Anterior cingulate cortex (tissue), 58 donors: ENCODE results near the gene FAM81A.
A peak's percentile ranks its signal among the peaks of the same experiment; 100 is the strongest.
"Not testable (repeated sequence)": the region's sequence is repeated elsewhere in the genome, so short reads cannot be mapped to it uniquely, and the experiment has no call there.

Experiments used
- DNase-seq, 58 donors: peaks; one replicate each; lab custom pipeline; 2025; lab: John Stamatoyannopoulos, UW

FAM81A gene

DNA sequence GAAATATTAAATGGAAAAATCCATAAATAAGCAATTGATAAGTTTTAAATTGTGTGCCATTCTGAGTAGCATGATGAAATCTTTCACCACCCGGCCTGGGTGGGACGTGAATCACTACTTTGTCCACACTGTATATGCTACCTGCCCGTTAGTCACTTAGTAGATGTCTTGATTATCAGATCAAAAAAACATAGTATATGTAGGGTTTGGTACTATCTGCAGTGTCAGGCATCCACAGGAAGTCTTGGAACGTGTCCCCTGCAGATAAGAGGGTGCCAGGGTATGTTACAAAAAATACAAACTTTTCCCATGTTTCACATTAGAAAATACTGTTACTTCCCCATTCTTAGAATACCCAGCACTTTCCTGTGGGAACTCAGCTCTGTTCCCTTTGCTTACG, 35.2 kb downstream of the FAM81A start:
- DNase-seq: no peak

DNA sequence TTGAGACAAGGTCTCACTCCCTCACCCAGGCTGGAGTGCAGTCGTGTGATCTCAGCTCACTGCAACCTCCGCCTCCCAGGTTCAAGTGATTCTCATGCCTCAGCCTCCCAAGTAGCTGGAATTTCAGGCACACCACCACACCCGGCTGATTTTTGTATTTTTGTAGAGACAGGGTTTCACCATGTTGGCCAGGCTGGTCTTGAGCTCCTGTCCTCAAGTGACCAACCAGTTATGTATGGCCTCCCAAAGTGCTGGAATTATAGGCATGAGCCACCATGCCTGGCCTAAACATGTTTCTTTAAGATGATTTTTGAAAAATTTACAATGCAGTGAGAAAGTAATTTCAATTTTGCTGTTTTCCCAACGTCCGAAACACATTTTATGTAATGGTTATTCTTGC, 37.2 kb downstream of the FAM81A start:
- DNase-seq: not testable (repeated sequence)

DNA sequence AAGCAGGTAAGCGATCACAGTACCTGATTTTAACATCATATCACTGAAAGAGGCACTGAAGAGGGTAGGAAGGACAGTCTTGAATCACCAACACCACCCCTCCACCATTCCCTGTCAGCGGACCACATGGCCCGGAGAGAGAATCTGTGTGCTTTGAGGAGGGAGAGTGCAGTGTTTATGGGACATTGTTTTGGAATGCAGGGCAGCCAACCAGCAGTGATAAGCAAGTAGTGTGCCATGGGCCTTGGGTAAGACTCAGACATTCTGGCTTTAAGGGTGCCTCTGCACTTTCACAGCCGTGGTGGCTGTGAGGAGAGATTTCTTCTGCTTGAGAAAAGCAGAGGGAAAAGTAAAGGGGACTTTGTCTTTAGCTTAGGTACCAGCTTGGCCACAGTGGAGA, 46.4 kb downstream of the FAM81A start:
- DNase-seq: no peak

DNA sequence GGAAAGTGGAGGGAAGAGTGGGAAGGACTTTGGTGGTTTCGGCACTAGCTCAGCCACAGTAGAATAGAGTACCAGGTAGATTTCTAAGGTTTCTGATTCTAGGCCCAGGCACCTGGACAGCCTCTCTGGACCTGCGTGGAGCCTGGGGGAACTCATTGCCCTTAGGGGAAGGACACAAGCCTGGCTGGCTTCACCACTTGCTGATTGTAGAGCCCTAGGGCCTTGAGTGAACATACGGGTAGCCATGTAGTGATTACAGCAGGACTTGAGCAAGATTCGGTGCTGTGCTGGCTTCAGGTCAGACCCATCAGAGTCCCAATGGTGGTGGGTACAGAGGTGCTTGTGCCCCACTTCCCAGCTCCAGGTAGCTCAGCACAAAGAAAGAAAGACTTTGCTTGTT, 47.0 kb downstream of the FAM81A start:
- no peak for DNase-seq

DNA sequence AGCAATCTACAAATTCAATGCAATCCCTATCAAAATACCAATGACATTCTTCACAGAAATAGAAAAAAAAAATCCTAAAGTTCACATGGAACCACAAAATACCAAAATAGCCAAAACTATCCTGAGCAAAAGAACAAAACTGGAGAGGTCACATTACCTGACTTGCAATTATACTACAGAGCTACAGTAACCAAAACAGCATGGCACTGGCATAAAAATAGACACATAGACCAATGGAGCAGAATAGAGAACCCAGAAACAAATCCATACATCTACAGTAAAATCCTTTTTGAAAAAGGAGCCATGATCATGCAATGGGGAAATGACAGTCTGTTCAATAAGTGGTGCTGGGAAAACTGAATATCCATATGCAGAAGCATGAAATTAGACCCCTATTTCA, 51.5 kb downstream of the FAM81A start:
- not testable (repeated sequence) for DNase-seq

DNA sequence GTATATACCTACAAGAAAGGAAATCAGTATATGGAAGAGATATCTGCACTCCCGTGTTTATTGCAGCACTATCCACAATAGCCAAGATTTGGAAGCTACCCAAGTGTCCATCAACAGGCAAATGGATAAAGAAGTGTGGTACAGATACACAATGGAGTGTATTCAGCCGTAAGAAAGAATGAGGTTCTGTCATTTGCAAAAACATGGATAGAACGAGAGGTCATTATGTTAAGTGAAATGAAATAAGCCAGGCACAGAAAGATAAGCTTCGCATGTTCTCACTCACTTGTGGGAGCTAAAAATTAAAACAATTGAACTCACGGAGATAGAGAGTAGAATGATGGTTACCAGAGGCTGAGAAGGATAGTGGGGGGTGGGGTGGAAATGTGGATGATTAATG, 53.1 kb downstream of the FAM81A start:
- DNase-seq: peak in 2 of 58 donors; percentile 3 to 36

DNA sequence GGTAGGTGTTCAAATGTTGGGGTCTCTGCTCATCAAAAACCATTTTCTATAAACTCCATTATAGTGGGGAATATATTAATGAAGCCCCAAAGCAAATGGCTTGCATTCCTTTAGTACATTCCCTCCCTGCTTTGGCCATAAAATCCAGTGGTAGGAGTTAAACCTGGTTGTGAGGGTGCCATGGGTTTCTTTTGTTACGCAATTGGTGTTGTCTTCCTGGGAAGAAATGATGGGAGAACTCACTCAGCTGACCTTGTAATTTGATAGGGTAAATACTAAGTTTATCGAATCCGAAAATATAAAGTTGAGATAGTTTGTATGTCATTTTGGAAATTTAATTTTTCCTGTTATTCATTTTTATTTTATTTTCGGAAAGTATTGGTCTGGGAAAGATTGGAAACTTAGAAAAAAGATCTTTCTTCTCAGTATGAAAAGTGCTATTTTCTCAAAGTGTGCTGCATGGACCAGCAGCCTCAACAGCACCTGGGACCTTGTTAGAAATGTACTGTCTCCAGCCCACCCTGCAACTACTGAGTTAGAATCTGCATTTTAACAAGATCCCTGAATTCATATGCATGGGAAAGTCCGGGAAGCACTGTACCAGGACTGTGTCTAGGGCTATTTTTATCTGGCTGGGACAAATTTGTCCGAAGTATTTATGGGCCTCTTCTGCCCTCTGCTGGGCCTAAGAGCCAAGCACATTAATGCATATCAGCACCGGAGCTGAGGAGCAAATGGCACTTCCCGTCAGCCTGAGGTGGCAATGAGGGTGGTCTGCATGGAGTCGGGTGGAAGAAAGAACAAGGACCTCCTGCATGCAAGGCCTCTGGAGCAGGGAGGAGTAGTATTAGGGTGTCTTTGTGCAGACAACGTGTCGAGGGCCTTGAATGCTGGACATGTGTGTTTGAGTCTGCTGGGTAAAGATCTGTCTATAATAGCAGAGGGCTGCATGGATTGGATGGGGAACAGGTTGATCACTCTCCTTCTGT, 54.7 kb downstream of the FAM81A start:
- peak in 56 of 58 donors; percentile 1 to 80 (median 48) for DNase-seq

DNA sequence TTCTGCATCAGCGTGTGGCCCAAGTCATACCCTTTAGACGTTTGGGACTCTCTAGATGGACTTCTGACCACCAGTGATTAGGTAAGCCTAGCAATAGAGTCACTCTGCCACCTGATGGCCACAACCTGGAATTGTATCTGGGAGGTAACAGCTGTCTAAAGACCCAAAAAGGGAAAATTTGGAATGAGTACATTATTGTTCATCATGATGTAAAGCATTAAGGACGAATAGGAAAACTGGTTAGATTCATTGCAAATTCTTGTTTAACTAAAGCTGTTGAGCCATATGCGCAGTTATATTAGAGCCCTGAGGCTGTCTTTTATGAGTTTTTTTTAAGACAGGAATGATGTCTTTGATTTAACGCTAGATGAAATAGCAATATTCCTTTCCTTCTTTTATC, 63.6 kb downstream of the FAM81A start:
- peak in 2 of 58 donors; percentile 9 to 10 for DNase-seq

DNA sequence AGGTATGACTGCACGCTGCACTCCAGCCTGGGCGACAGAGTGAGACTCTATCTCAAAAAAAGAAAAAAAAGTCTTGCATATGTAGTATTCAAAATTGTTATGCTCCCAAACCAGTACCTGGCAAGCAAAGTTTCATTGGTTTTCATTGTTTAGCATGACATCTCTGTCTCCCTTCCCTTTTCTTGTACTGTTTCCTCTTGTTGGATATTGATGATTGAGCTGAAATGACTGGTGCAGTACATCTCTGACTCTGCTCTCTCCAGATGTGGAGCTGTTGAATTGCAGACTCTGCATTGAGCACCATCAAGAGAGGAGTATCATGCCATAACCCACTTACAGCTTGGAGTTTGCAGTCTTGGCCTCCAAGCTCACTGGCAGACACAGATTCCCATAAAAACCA, 77.2 kb downstream of the FAM81A start:
- no peak for DNase-seq

DNA sequence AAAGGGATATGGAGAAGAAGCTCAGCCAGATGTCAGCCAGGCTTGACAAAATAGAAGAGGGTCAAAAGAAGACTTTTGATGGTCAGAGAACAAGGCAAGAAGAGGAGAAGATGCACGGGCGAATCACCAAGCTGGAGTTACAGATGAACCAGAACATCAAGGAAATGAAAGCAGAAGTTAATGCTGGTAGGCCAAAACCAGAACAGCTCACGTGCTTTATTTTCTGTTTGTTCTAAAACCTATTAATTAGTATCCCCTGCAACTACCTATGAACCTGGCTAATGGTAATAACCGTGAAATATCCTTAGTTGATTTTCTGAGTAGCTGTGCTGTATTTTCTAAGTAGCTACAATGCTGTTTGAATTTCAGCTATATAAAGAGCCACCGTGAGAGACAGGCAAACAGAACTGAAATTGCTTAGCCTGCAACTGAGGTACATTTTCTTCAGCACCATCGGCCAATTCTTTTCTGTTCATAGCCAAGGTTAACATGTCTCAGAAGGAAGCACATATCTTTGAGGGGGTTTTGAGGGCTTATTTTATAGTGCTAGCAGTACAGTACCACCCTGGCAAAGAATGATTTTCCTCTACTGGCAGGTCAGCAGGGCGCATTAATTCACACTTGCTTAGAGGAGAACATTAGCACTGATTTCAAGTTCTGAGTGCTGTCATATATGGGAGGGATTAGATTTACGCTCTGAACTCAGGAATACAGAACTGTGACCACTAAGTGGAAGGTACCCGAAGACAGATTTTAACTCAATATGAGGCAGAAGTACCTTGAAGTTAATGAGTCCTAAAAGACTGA, 78.9 kb downstream of the FAM81A start:
- DNase-seq: no peak

DNA sequence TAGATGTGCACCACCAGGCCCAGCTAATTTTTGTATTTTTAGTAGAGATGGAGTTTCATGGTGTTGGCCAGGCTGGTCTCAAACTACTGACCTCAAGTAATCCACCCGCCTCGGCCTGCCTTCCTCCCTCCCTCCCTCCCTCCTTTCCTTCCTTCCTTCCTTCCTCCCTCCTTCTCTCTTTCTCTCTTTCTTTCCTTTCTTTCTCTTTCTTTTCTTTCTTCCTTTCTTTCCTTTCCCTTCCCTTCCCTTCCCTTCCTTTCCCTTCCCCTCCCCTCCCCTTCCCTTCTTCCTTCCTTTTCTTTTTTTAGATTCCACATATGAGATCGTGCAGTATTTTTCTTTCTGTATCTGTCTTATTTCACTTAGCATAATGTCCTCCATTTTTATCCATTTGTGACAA, 81.3 kb downstream of the FAM81A start:
- DNase-seq: no peak

DNA sequence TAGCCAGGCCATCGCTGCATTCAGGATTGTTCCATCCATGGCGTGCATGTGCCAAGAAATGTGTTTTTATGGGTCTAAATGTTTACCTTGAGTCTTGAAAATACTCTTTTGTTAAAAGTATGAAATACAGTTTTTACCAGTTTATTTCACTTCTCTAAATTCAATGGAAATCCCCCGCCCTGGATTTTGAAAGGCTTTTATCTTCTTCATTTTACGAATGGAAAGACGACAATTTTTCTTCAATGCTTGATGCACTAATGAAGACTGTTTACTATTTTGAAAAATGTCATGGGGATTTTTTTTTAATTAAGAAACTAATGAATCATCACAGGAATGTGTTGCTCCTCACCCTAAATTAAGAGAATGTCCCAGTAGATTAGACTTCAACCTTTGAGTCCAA, 83.5 kb downstream of the FAM81A start:
- no peak for DNase-seq

DNA sequence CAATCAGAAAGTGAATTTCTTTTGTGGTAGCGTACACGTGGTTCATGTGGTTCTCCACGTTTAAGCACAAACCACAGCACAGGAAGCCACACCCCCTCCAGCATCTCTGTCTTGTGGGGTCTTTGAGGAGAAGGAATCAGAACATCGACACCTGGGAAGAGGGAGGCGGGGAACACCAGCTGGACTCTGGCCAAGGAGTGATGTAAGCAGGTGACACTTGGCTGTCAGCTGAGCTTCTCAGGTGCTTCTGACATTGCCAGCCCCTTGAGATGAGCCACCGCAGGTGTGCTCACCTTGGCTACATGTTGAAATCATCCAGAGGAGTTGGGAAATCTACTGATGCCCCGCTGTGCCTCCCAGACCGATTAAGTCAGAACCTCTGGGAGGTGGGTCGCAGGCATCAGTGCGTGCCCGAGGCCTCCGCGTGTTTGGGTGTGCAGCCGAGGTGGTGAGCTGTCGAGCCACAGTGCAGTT, 85.0 kb downstream of the FAM81A start:
- no peak for DNase-seq

DNA sequence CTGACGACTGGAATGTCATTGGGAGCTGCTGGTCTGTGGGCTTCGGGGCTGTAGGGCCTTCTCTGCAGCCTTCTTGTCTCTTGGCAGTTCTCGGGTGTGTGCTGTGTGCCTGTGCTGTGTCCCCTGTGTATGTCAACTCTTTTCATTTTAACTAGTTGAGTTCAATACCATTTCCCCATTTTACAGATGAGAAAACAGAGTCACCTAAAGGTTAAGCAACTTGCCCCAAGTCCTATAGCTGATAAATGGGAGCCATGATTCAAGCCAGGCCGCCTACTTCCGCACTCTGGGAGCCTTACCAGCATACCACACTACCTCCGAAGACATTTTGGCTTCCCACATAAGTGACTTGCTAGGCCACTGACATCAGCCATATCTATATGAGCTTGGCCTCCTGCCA, 85.7 kb downstream of the FAM81A start:
- DNase-seq: no peak

DNA sequence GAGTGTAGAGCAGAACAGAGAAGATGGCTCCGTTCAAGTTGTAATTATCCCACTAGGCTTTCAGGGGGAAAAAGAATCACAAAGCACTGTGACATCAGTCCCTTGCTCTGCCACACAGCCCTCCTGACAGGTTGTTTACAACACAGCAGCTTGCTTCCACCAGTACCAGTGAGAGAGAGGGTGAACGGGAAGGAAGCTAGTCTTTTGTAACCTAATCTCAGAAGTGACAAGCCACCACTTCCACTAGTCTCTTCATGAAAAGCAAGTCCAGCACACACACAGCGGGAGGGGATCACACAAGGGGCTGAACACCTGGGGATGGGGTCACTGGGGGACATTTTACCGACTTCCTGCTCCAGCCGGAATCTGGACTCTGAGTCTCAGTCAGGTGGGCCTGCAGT, 86.3 kb downstream of the FAM81A start:
- DNase-seq: peak in 1 of 58 donors; percentile 7

DNA sequence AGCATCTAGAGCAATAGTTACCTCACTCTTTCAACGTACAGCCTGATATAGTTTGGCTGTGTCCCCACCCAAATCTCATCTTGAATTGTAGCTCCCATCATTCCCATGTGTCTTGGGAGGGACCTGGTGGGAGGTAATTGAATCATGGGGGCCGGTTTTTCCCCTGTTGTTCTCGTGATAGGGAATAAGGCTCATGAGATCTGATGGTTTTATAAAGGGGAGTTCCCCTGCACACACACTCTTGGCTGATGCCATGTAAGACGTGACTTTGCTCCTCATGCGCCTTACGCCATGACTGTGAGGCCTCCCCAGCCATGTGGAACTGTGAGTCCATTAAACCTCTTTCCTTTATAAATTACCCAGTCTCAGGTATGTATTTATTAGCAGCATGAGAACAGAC, 88.5 kb downstream of the FAM81A start:
- not testable (repeated sequence) for DNase-seq

DNA sequence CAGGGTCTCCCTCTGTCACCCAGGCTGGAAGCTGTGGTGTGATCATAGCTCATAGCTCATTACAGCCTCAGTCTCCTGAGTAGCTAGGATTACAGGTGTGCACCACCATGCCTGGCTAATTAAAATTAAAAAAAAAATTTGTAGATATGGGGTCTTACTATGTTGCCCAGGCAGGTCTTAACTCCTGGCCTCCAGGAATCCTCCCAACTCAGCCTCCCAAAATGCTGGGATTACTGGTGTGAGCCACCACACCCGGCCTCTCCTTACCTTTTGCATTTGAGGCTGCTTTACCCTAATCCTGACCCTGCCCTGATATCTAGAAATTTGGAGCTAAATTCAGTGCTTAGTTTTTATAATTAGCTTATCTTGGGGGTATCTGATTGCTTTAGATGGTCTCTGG, 90.4 kb downstream of the FAM81A start:
- no peak for DNase-seq

DNA sequence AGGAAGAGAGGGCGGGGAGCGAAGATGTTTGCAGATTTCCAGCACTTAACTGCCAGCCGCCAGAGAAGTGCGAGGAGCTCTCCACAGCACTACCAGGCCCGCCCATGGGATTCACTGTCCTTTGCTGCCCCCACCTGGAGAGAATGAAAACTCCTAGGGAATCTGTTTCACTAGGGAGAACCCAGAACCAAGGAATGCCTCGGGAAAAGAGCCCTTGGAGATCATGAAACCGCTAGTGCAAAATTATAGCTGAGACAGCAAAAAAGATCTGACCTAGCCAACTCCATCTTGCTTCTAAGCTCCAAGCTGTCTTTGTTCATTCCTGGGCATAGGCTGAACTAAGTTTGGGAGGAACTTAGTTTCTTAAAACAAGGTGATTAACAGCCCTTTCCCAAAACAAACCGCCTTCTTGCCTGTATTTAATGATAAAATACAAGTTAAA, 91.0 kb downstream of the FAM81A start:
- DNase-seq: peak in 57 of 58 donors; percentile 7 to 93 (median 71)

DNA sequence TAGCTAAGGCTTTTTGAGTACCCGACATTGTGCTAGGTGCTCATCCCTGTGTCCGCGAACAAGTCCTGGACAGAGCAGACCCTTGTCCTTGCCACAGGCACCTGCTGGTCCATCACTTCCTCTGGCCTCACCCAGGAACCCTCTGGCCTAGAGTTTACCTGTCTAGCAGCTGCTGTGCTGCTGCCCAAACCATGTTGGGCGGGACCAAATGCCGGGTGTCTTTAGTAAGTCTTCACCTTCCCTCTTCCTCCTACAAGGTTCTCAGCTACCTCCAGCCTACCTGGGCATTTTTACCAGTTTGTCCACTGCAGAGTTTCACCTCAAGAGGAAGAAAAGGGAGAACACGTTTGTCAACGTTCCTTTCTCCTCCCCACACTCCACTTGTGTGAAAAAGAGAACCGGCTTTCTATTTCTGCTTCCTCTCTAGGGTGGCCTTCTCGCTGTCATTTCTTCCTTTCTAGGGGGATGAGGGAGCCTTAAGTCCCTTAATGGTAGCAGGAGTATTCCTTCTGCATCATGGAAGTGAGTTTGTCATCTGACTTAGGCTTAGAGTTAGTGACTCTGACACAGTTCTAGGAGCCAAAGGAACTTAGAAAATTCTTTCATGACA, 93.2 kb downstream of the FAM81A start:
- DNase-seq: no peak

DNA sequence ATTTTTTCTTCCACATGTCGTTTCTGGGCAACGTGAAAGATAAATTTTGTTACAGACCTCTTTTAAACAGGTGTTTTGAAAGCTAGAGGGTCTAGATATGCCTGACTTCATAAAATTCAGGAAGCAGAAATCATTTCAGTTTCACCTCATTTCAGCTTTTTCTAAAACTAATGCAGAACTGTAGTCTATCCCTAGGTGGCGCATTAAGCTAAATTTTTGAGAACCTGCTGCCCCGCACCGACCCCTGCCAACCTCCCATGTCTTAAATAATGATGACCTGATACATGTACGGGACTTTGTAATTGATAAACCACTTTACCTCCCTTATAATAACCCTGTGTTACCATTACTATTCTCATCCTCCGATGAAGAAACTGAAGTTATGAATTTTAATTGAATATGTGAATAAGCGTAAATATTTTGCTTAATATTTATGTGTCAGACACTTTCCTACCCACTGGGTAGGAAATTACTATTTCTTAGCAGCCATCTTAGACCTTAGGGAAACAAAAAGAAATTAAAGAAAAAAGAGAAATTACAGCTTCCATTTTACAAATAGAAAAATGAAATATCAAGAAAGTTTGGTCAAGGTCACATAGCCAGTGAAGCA, 94.9 kb downstream of the FAM81A start:
- peak in 1 of 58 donors; percentile 7 for DNase-seq
